ENCODE data around the gene LEFTY1.
"Not testable (repeated sequence)": the region's sequence is repeated elsewhere in the genome, so short reads cannot be mapped to it uniquely, and the experiment has no call there.

The LEFTY1 gene

GRCh38 chr1:225847610-225848009 is 41.3 kb downstream of the LEFTY1 start:
- DNase-seq = no peak

DNA sequence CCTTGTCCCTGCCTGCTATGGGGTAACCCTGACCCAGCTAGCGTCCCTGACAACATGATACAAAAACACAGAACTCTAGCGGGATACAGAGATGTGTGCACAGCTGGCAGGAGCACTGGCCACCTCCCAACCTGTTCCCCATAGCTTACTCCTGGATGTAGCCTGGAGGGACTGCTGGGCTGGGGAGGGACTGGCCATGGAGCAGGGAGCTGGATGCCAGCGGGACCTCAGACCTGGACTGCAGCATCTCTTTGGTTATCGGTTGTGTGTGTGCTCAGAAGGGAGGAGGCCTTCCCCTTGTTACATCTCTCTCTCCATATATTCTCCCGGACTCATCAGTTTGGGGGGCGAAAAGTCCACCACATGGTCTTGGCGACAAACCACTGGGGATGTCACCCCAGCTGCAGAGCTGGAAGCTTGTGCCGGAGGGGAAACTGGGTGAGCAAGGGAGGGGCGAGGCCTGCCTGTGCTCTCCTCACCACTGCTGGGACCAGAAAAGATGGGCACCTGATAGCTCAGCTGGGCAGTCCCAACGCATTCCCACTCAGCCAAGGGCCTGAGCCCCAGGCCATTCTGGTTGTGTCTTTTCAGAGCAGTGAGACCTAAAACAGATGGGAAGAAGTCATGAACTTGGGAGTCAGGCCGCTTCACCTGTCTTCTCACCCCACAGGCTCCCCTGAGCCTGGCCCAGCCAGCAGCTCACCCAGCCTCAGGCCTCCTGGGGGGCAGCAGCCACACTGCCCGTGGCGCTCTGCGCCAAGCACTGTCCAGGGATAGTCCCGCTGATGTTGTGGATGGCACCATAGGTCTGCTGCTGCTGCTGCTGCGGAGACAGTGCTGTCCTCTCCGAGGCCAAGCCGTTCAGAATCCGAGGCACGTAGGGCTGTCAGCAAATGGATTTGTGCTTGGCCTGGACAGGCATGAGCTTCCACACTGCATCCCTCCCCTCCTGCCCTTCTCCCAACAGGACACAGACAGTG is 42.3 kb downstream of the LEFTY1 start:
- no peak for DNase-seq

- DNase-seq = peak; percentile 20 to 31
Measured at GRCh38 chr1:225845571-225846259, 43.2 kb downstream of the LEFTY1 start.

DNA sequence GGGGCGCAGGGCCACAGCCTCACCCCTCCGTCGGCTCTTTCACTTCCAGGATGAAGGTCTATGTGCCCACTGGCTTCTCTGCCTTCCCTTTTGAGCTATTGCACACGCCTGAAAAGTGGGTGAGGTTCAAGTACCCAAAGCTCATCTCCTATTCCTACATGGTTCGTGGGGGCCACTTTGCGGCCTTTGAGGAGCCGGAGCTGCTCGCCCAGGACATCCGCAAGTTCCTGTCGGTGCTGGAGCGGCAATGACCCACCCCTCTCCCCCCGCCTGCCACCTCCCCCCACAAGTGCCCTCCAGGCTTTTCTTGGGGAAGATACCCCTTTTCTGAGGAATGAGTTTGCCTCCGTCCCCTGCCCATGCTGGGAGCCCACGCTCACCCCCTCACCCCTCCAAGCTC is 43.8 kb downstream of the LEFTY1 start:
- DNase-seq = no peak

DNA sequence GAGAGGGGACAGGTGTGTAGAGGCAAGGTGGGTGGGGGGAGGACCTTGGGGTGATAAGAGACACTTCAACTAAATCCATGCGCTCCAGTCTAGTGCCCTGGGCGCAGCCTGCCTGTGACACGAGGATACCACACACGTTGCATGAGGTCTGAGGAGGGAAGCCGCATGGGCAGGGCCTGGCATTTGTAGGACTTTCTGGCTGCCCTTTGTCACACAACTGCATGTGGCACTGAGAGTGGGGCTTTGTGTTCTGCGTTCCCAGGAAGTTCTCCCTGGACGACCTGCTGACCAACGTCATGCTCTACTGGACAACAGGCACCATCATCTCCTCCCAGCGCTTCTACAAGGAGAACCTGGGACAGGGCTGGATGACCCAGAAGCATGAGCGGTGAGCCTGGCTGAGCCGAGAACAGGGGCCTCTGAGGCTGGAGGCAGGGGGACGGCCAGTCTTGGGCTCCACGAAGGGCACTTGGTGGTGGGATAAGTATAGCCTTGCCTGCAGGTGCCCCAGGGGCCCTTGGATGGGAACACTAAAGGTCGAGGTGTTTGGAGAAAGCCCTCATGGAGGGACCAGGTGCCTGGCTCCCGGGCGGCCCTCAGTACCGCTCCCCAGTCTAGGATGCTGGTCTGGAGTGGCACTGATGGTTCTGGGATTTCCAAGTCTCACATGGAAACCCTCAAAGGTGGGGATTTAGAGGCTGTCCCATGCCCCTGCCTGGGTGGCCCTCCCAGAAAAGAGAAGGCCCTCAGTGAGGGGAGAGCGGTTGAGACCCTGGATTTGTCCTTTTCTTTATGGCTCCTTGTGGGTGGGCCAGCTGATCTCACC is 44.5 kb downstream of the LEFTY1 start:
- no peak for DNase-seq

GRCh38 chr1:225843426-225843795 is 45.5 kb downstream of the LEFTY1 start:
- DNase-seq = no peak

DNA sequence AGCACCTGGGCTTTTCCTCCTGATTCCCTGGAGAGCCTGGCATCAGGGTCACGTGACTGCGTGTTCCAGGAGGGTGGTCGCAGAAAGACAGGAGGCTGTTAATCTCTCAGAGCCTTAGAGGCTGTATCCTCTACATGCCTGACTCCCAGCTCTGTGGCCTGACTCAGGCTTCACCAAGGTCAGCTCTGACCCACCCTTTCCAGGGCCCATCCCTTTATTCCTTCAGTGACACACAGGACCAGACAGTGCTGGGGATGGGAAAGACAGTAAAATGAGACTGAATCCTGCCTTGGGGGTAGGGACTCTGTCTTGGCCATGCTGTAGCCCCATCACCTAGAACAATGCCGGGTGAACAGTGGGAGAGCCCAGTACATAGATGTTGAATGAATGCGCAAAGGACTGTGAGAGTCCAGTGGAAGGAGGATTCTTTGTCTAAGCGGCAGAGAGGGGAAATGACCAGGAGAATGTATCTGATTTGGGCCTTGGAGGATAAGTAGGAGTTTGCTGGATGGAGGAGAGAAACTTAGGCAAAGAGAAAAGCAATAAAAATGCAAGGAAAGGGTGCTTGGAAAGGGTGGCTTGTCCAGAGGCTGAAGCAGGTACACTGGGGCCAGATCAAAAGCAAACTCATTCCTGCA is 46.0 kb downstream of the LEFTY1 start:
- no peak for DNase-seq

GRCh38 chr1:225842074-225842473 is 46.9 kb downstream of the LEFTY1 start:
- DNase-seq = no peak

DNA sequence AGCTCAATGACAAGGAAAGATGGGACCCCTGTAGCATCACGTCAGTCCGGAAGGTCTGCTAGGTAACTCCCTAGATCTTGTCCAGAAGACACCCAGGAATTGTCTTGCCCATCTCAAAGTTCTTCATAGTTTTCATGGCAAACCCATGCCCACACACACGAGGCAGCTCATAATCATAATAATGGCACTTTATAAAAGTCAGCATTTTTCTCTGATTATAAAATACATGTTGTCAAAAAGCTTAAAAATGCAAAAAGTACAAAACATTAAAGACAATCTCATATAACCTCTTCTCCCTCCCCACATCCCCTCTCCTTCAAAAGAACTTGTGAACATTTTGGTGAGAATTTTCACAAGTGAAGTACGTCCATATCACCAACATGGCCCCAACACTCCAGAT is 48.2 kb downstream of the LEFTY1 start:
- no peak for DNase-seq

DNA sequence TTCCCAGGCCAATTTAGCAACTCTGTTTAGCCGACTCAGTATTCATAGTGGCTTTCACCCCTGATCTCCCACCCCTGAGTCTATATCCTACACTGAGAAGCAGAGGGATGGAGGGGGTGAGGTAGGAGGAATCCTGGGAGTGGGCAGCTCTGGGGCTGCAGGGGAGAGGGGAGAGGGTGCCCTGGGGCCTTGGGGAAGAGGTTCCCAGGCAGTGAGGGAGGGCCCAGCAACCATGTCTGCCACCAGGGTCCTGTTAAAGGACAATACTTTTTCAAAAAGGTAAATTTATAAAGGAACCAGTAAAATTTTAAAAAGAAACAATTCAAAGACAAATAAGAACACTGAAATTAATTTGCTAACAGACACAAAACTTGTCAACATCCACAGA is 48.7 kb downstream of the LEFTY1 start:
- DNase-seq = no peak

GRCh38 chr1:225838793-225839192 is 50.2 kb downstream of the LEFTY1 start:
- DNase-seq = no peak

DNA sequence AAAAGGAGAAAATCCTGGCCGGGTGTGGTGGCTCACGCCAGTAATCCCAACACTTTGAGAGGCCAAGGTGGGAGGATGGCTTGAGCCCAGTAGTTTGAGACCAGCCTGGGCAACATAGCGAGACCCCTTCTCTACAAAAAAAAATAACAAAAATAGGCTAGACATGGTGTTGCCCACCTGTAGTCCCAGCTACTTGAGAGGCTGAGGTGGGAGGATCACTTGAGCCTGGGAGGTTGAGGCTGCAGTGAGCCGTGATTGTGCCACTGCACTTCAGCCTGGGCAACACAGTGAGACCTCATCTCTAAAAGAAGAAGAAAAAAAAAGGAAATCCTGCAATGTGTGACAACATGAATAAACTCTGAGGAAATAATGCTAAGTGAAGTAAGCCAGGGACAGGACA is 52.6 kb downstream of the LEFTY1 start:
- not testable (repeated sequence) for DNase-seq
